ENCODE measurements around the gene SSR4.

Gene SSR4

GRCh38 chrX:153769158-153769864, 25.2 kb upstream of the SSR4 start:
- no peak for DNase-seq (ENCODE audit: low read depth, low spot score)

- no peak for DNase-seq (ENCODE audit: low read depth, low spot score)
Observed at GRCh38 chrX:153769865-153770600, 24.4 kb upstream of the SSR4 start.

GRCh38 chrX:153770601-153771414, 23.7 kb upstream of the SSR4 start:
- DNase-seq (ENCODE audit: low read depth, low spot score), result no peak

GRCh38 chrX:153771415-153772315, 22.8 kb upstream of the SSR4 start:
- DNase-seq (ENCODE audit: low read depth, low spot score), result no peak

- DNase-seq (ENCODE audit: low read depth, low spot score), result no peak
Observed at GRCh38 chrX:153772316-153773217, 21.9 kb upstream of the SSR4 start.

GRCh38 chrX:153773218-153773611, 21.3 kb upstream of the SSR4 start:
- DNase-seq (ENCODE audit: low read depth, low spot score), result no peak

- no peak for DNase-seq (ENCODE audit: low read depth, low spot score)
Observed at GRCh38 chrX:153773741-153774575, 20.5 kb upstream of the SSR4 start.

GRCh38 chrX:153774576-153775292, 19.7 kb upstream of the SSR4 start:
- DNase-seq (ENCODE audit: low read depth, low spot score), result no peak

- no peak for DNase-seq (ENCODE audit: low read depth, low spot score)
Observed at GRCh38 chrX:153775293-153776119, 19.0 kb upstream of the SSR4 start.

GRCh38 chrX:153776120-153776599, 18.3 kb upstream of the SSR4 start:
- no peak for DNase-seq (ENCODE audit: low read depth, low spot score)

GRCh38 chrX:153776611-153777045, 17.8 kb upstream of the SSR4 start:
- DNase-seq (ENCODE audit: low read depth, low spot score), result no peak

- DNase-seq (ENCODE audit: low read depth, low spot score), result no peak
Observed at GRCh38 chrX:153777261-153778090, 17.0 kb upstream of the SSR4 start.

- DNase-seq (ENCODE audit: low read depth, low spot score), result no peak
Observed at GRCh38 chrX:153778181-153778580, 16.3 kb upstream of the SSR4 start.

GRCh38 chrX:153778684-153779101, 15.8 kb upstream of the SSR4 start:
- DNase-seq (ENCODE audit: low read depth, low spot score), result no peak

- no peak for DNase-seq (ENCODE audit: low read depth, low spot score)
Observed at GRCh38 chrX:153779891-153780677, 14.4 kb upstream of the SSR4 start.
